HCT116 (cell line): ENCODE measurements around the gene FCRL2. TPM values are rescaled to one million over a fixed set of nuclear protein-coding genes. Genes with fewer than 3 reads are reported as not detected.

Experiments used
- ATAC-seq: fragments of 200-7000 bp; cut with Tn5 transposase; 2 replicates; pipeline ENCODE4 v1.9.1; 2020; ENCODE audit warnings: mild to moderate bottlenecking, moderate library complexity
- BruUV-seq: library from RNA; stranded (reverse); fragments of 400-500 nt; replicated peaks from 2 replicates; lab custom pipeline; 2021; lab: Mats Ljungman, UMichigan
- CTCF ChIA-PET: fragments of 300-600 bp; sonication (Branson Sonifier 250); formaldehyde crosslinking; loops from one replicate; lab custom pipeline; 2021; ENCODE audit warnings: antibody characterized with exemption; lab: Charles Lee
- POLR2A ChIA-PET: fragments of 300-600, 350-600 bp; sonication (Branson Sonifier 250); formaldehyde crosslinking; loops from one replicate; lab custom pipeline; 2021; ENCODE audit warnings: antibody characterized with exemption; lab: Charles Lee
- RAD21 ChIA-PET, 2 experiments: fragments of 300-600 bp; sonication (Branson Sonifier 250); formaldehyde crosslinking; loops; one replicate each; lab custom pipeline; 2023; ENCODE audit warnings: low total read pairs in 2 of 2; ENCODE audit not compliant: uncharacterized antibody in 2 of 2, unreplicated experiment in 2 of 2, low non-redundant PET in 1 of 2; lab: Charles Lee
- DNase-seq: peaks from one replicate; pipeline ENCODE4 v3.0.0-alpha.2; 2010; ENCODE audit warnings: low read depth, low spot score
- H2AFZ ChIP-seq: fragments of 200-600 bp; shearing (Covaris generic), sonication (generic); 2 replicates; pipeline ENCODE4 v1.6.1; 2017; ENCODE audit warnings: low read depth, mixed run types, mixed read lengths, antibody characterized with exemption, low read length; ENCODE audit not compliant: poor library complexity, severe bottlenecking
- H3K27ac ChIP-seq: 2 replicates; pipeline ENCODE4 v1.5.1; 2012; ENCODE audit warnings: low read depth, low read length
- H3K27me3 ChIP-seq: fragments of 200-600 bp; sonication (generic); 2 replicates; pipeline ENCODE4 v1.6.1; 2016; ENCODE audit warnings: mixed run types, low read length, mixed read lengths; ENCODE audit not compliant: insufficient read depth
- H3K36me3 ChIP-seq, 2 experiments: fragments of 200-500 bp in 1 of 2; fragments of 200-600 bp in 1 of 2; sonication (Bioruptor generic) in 1 of 2; sonication (generic) in 1 of 2; 2 replicates each; pipeline versions ENCODE4 v1.5.1 to v1.6.1; 2014 to 2016; ENCODE audit warnings: low read length in 2 of 2, inconsistent platforms in 1 of 2, mixed read lengths in 1 of 2, mixed run types in 1 of 2; ENCODE audit not compliant: insufficient read depth in 2 of 2, control insufficient read depth in 1 of 2
- H3K4me1 ChIP-seq, 2 experiments: fragments of 200-600 bp in 1 of 2; sonication (generic) in 1 of 2; 2 replicates each; pipeline versions ENCODE4 v1.5.1 to v1.6.1; 2012 to 2017; ENCODE audit warnings: low read length in 2 of 2, inconsistent platforms in 1 of 2, mild to moderate bottlenecking in 1 of 2, mixed read lengths in 1 of 2, mixed run types in 1 of 2, moderate library complexity in 1 of 2; ENCODE audit not compliant: insufficient read depth in 2 of 2, control insufficient read depth in 1 of 2
- H3K4me2 ChIP-seq: fragments of 200-600 bp; sonication (generic); 2 replicates; pipeline ENCODE4 v1.6.1; 2017; ENCODE audit warnings: mixed run types, low read length, mixed read lengths
- H3K4me3 ChIP-seq, 2 experiments: fragments of 200-600 bp in 1 of 2; sonication (generic) in 1 of 2; replicated peaks in 1 of 2; 2 replicates each; pipeline ENCODE4 v1.5.1; 2011 to 2016; ENCODE audit warnings: low read length in 2 of 2, control low read depth in 1 of 2, low read depth in 1 of 2, mild to moderate bottlenecking in 1 of 2, mixed read lengths in 1 of 2, mixed run types in 1 of 2
- H3K79me2 ChIP-seq: fragments of 200-600 bp; sonication (generic); 2 replicates; pipeline ENCODE4 v1.6.1; 2017; ENCODE audit warnings: mild to moderate bottlenecking, mixed run types, low read length, moderate library complexity, mixed read lengths; ENCODE audit not compliant: insufficient read depth
- H3K9ac ChIP-seq: fragments of 200-600 bp; sonication (generic); 2 replicates; pipeline ENCODE4 v1.6.1; 2016; ENCODE audit warnings: low read length, mixed read lengths
- H3K9me2 ChIP-seq: fragments of 200-600 bp; sonication (generic), shearing (Covaris generic); 2 replicates; pipeline ENCODE4 v1.6.1; 2017; ENCODE audit warnings: mixed run types, mild to moderate bottlenecking, moderate library complexity; ENCODE audit not compliant: insufficient read depth
- H3K9me3 ChIP-seq, 2 experiments: fragments of 200-500 bp in 1 of 2; fragments of 200-600 bp in 1 of 2; sonication (Bioruptor generic) in 1 of 2; sonication (generic) in 1 of 2; 2 replicates each; pipeline ENCODE4 v1.6.1; 2014 to 2017; ENCODE audit warnings: low read length in 2 of 2, mixed read lengths in 2 of 2, inconsistent platforms in 1 of 2, low read depth in 1 of 2, mild to moderate bottlenecking in 1 of 2, mixed run types in 1 of 2, moderate library complexity in 1 of 2; ENCODE audit not compliant: control insufficient read depth in 1 of 2, insufficient read depth in 1 of 2
- H4K20me1 ChIP-seq: fragments of 200-600 bp; sonication (generic), shearing (Covaris generic); 2 replicates; pipeline ENCODE4 v1.6.1; 2017; ENCODE audit warnings: mixed run types, mild to moderate bottlenecking, moderate library complexity; ENCODE audit not compliant: insufficient read depth
- ELF1 ChIP-seq: IDR thresholded peaks from 2 replicates; pipeline ENCODE4 v1.6.1; 2012; ENCODE audit warnings: low read depth, borderline replicate concordance
- EZH2phosphoT487 ChIP-seq: fragments of 200-600 bp; IDR thresholded peaks from 2 replicates; pipeline ENCODE4 v1.6.1; 2018; ENCODE audit warnings: antibody characterized with exemption, borderline replicate concordance
- JUND ChIP-seq: IDR thresholded peaks from 2 replicates; pipeline ENCODE4 v1.6.1; 2012
- RAD21 ChIP-seq: IDR thresholded peaks from 2 replicates; pipeline ENCODE4 v1.6.1; 2012; ENCODE audit warnings: low read depth, mild to moderate bottlenecking
- SIN3A ChIP-seq: IDR thresholded peaks from 2 replicates; pipeline ENCODE4 v1.6.1; 2012; ENCODE audit warnings: low read depth
- intact Hi-C: fragments of 100-400 bp; cut with micrococcal nuclease; formaldehyde crosslinking; loops from 2 replicates; pipeline ENCODE4 v1.10.0; 2022
- total RNA-seq: library from RNA; stranded (reverse); gene quantifications from one replicate; pipeline ENCODE4 v1.2.1, GENCODE V29; 2021; ENCODE audit not compliant: unreplicated experiment
- TF ChIP-seq, protein P1 (sequence below), 3 experiments: fragments of 200-600 bp in 1 of 3; sonication (generic) in 1 of 3; IDR thresholded peaks in 2 of 3; conservative IDR thresholded peaks in 1 of 3; 2 replicates each; pipeline ENCODE4 v1.5.1; 2012 to 2017; ENCODE audit warnings: low read depth in 2 of 3, low read length in 2 of 3, antibody characterized with exemption in 1 of 3, borderline replicate concordance in 1 of 3, control low read depth in 1 of 3, mild to moderate bottlenecking in 1 of 3, mixed read lengths in 1 of 3, mixed run types in 1 of 3, moderate library complexity in 1 of 3; ENCODE audit not compliant: insufficient read depth in 1 of 3

FCRL2 gene
- total RNA-seq, 1 experiment from 2014 or later: not detected

DNA sequence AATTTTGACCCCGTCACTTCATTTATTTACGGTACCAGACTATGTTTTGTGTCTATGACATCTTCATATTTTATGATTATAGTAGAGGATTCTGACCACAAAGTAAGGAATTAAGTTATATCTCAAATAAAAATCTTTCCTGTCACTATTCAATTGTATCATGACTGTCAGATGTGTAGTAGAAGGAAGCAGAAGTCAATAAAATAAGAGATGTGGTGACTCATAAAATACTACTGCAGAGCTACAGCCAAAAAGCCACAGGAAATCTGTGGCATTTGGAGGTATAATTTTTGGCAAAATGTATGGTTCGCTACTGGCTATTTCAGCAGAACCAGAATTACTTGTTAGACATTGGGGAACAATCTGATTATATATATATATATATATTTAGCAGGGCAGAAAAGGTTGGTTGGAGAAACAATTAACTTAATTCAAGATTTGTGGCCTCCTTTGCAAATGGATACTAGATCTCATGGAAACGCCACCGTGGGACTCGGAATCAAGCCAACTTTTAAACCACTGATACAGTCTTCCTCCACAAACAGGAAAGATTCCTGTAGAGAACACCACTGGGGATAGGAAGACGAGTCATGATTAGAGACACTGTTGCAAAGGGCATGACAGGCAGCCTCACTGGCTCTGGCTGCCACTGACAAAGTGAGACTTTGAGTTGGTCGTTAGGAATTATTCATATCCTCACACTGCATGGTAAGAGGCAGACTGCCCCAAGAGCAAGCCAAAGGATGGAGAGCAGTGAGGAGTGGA lies 5.1 kb downstream of the FCRL2 start:
- intact Hi-C loops: loop anchor here (2.0 to 5.0 kb wide), 2 partner anchors 175 to 349 kb away; no protein-coding TSS in a partner anchor
- no TSS peak for BruUV-seq
- CTCF ChIA-PET: interaction anchor here (0.6 kb wide), 1 partner anchor 13 kb away, joined by 4 read pairs; no protein-coding TSS in a partner anchor

DNA sequence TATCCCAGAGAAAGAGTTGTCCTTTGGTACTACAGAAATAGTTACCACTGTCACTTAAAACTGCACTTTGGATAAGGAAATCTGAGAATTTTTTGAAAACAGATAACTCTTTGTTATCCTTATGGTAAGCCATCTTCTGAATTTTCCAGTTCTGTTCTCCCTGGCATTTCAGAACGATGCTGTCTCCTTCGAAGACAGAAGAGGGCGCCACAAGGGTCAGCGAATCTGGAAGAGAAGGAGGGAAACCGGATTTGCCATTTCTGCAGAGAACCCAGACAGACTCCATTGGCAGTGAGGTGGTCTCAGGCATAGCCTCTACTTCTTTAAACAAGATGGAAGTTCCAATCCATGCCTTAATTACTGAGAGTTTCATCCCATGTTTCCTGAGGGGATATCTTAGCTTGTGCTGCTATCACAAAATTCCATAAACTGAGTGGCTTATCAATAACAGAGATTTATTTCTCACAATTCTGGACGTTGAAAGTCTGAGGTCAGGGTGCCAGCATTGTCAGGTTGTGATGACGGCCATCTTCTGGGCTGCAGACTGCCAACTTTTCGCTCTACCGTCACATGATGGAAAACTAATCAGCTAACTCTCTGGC lies 6.4 kb downstream of the FCRL2 start:
- ATAC-seq (peak; percentile 66), DNase-seq (no peak)
- Histone ChIP-seq H3K27ac (no peak overlapping the region), H3K9ac (no peak overlapping the region), H3K36me3 (no peaks in the 10 kb centered on the region), H3K4me1 (no peaks in the 10 kb centered on the region), H3K4me3 (no peak overlapping the region), H3K9me2 (no peaks in the 10 kb centered on the region), H3K9me3 (no peaks in the 10 kb centered on the region), H3K27me3 (peaks cover 45% of the 10 kb centered on the region), H3K4me2 (no peak overlapping the region), H2AFZ (no peak overlapping the region), H4K20me1 (no peaks in the 10 kb centered on the region), H3K79me2 (no peaks in the 10 kb centered on the region)
- intact Hi-C loops: loop anchor here (2.0 to 5.0 kb wide), 2 partner anchors 177 to 350 kb away; no protein-coding TSS in a partner anchor
- CTCF ChIA-PET: no interaction called here
- POLR2A ChIA-PET: no interaction called here
- no TSS peak for BruUV-seq
- TF ChIP-seq, protein P1, sequence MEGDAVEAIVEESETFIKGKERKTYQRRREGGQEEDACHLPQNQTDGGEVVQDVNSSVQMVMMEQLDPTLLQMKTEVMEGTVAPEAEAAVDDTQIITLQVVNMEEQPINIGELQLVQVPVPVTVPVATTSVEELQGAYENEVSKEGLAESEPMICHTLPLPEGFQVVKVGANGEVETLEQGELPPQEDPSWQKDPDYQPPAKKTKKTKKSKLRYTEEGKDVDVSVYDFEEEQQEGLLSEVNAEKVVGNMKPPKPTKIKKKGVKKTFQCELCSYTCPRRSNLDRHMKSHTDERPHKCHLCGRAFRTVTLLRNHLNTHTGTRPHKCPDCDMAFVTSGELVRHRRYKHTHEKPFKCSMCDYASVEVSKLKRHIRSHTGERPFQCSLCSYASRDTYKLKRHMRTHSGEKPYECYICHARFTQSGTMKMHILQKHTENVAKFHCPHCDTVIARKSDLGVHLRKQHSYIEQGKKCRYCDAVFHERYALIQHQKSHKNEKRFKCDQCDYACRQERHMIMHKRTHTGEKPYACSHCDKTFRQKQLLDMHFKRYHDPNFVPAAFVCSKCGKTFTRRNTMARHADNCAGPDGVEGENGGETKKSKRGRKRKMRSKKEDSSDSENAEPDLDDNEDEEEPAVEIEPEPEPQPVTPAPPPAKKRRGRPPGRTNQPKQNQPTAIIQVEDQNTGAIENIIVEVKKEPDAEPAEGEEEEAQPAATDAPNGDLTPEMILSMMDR (IDR thresholded peaks at IDR 0.05 in 2 of 3, conservative IDR thresholded peaks at IDR 0.05 in 1 of 3; ENCODE audit: borderline replicate concordance in 1 of 3, insufficient read depth in 1 of 3, low read depth in 2 of 3, low read length in 2 of 3): peak; percentile 28 to 71 (median 64); a peak in 5 of 6 replicates
- no peak for TF ChIP-seq EZH2phosphoT487
- TF ChIP-seq RAD21: peak; percentile 43
- TF ChIP-seq ELF1: no peak
- RAD21 ChIA-PET: no interaction called here

More for the DNA sequence above, 5.1 kb downstream of the FCRL2 start:
- ChIA-PET RAD21 (no interaction called here), POLR2A (no interaction called here)
- no peak for TF ChIP-seq SIN3A
- TF ChIP-seq JUND: no peak
- no peak for TF ChIP-seq ELF1
- H3K4me1 ChIP-seq: no peaks in the 10 kb centered on the region
- ATAC-seq: no peak
- no peak overlapping the region for H3K4me2 ChIP-seq
- no peak for DNase-seq
- no peak overlapping the region for H3K9ac ChIP-seq
- H3K36me3 ChIP-seq: no peaks in the 10 kb centered on the region
- H2AFZ ChIP-seq: no peak overlapping the region
- no peaks in the 10 kb centered on the region for H3K79me2 ChIP-seq
- no peaks in the 10 kb centered on the region for H4K20me1 ChIP-seq
- no peaks in the 10 kb centered on the region for H3K9me3 ChIP-seq
- no peaks in the 10 kb centered on the region for H3K9me2 ChIP-seq
- peaks cover 41% of the 10 kb centered on the region for H3K27me3 ChIP-seq
- no peak overlapping the region for H3K4me3 ChIP-seq
- H3K27ac ChIP-seq: no peak overlapping the region
